Mesendoderm (in vitro differentiated cells): ENCODE measurements around the gene RNU1-3.
A peak's percentile ranks its signal among the peaks of the same experiment; 100 is the strongest.
"Not testable (repeated sequence)": the region's sequence is repeated elsewhere in the genome, so short reads cannot be mapped to it uniquely, and the experiment has no call there.

Experiments used
- DNase-seq: peaks from one replicate; pipeline ENCODE4 v3.0.0; 2013
- H2AK5ac ChIP-seq: 2 replicates; pipeline ENCODE4 v1.6.1; 2013; ENCODE audit warnings: low read length, inconsistent platforms
- H2BK120ac ChIP-seq: 2 replicates; pipeline ENCODE4 v1.6.1; 2013; ENCODE audit warnings: low read depth, mild to moderate bottlenecking, low read length, moderate library complexity, mixed read lengths
- H2BK15ac ChIP-seq: replicated peaks from 2 replicates; pipeline ENCODE4 v1.6.1; 2013; ENCODE audit warnings: low read depth, mild to moderate bottlenecking, moderate library complexity
- H2BK5ac ChIP-seq: 2 replicates; pipeline ENCODE4 v1.6.1; 2013; ENCODE audit warnings: low read length, inconsistent platforms
- H3K18ac ChIP-seq: 2 replicates; pipeline ENCODE4 v1.6.1; 2013; ENCODE audit warnings: mild to moderate bottlenecking, low read length, mixed read lengths
- H3K23ac ChIP-seq: one replicate; pipeline ENCODE4 v1.6.1; 2013; ENCODE audit warnings: low read length
- H3K27ac ChIP-seq: 2 replicates; pipeline ENCODE4 v1.5.1; 2013; ENCODE audit warnings: low read depth, mild to moderate bottlenecking, inconsistent platforms, low read length, moderate library complexity
- H3K27me3 ChIP-seq: 2 replicates; pipeline ENCODE4 v1.6.1; 2013; ENCODE audit warnings: low read length, control low read depth, mild to moderate bottlenecking, inconsistent platforms; ENCODE audit not compliant: insufficient read depth, poor library complexity
- H3K36me3 ChIP-seq: 2 replicates; pipeline ENCODE4 v1.6.1; 2013; ENCODE audit warnings: low read length, inconsistent platforms; ENCODE audit not compliant: control insufficient read depth, insufficient read depth
- H3K4ac ChIP-seq: one replicate; pipeline ENCODE4 v1.6.1; 2013; ENCODE audit warnings: low read depth, mild to moderate bottlenecking, low read length, moderate library complexity
- H3K4me1 ChIP-seq: 2 replicates; pipeline ENCODE4 v1.6.1; 2013; ENCODE audit warnings: low read depth, low read length, inconsistent platforms; ENCODE audit not compliant: control insufficient read depth
- H3K4me2 ChIP-seq: 2 replicates; pipeline ENCODE4 v1.6.1; 2013; ENCODE audit warnings: low read length
- H3K4me3 ChIP-seq: 2 replicates; pipeline ENCODE4 v1.5.1; 2013; ENCODE audit warnings: mild to moderate bottlenecking, low read length
- H3K56ac ChIP-seq: one replicate; pipeline ENCODE4 v1.6.1; 2013; ENCODE audit warnings: low read length
- H3K79me1 ChIP-seq: 2 replicates; pipeline ENCODE4 v1.6.1; 2013; ENCODE audit warnings: low read length, inconsistent platforms
- H3K79me2 ChIP-seq: 2 replicates; pipeline ENCODE4 v1.6.1; 2013; ENCODE audit warnings: mild to moderate bottlenecking, low read length; ENCODE audit not compliant: control insufficient read depth, insufficient read depth
- H3K9ac ChIP-seq: 2 replicates; pipeline ENCODE4 v1.6.1; 2013; ENCODE audit warnings: low read length, inconsistent platforms
- H4K5ac ChIP-seq: one replicate; pipeline ENCODE4 v1.6.1; 2013; ENCODE audit warnings: low read length
- H4K8ac ChIP-seq: one replicate; pipeline ENCODE4 v1.6.1; 2013; ENCODE audit warnings: low read depth, mild to moderate bottlenecking, control low read depth, low read length, moderate library complexity
- WGBS: extraction: QIAGEN DNeasy Blood & Tissue Kit; methylation state at CpG from one replicate; pipeline ENCODE4 v1.1.7; 2013; ENCODE audit warnings: low lambda C conversion rate, missing lambda C conversion rate; ENCODE audit not compliant: insufficient coverage; ENCODE audit errors: extremely low coverage; 5-methylcytosine and 5-hydroxymethylcytosine counted together

Gene RNU1-3

GRCh38 chr1:16658234-16658633 is 8.5 kb downstream of the RNU1-3 start:
- not testable (repeated sequence) for H3K4me2 ChIP-seq, H3K4me3 ChIP-seq, H2BK15ac ChIP-seq, DNase-seq, H2BK5ac ChIP-seq, H3K79me1 ChIP-seq, H3K23ac ChIP-seq, H3K9ac ChIP-seq, H3K79me2 ChIP-seq, H3K56ac ChIP-seq, H3K36me3 ChIP-seq, H4K8ac ChIP-seq, H3K18ac ChIP-seq, H2AK5ac ChIP-seq, H3K27me3 ChIP-seq, H3K4me1 ChIP-seq, H2BK120ac ChIP-seq, H4K5ac ChIP-seq, H3K4ac ChIP-seq, H3K27ac ChIP-seq
- no CpG with 5 or more reads among the region's 32 CpGs for WGBS

GRCh38 chr1:16656981-16657683 is 9.6 kb downstream of the RNU1-3 start:
- not testable (repeated sequence) for H2BK120ac ChIP-seq, H2AK5ac ChIP-seq, DNase-seq, H4K8ac ChIP-seq, H3K36me3 ChIP-seq, H3K18ac ChIP-seq, H2BK5ac ChIP-seq, H3K4ac ChIP-seq, H3K79me1 ChIP-seq, H3K23ac ChIP-seq, H3K4me2 ChIP-seq, H2BK15ac ChIP-seq, H3K9ac ChIP-seq, H3K27me3 ChIP-seq, H3K4me3 ChIP-seq, H3K79me2 ChIP-seq, H4K5ac ChIP-seq, H3K4me1 ChIP-seq, H3K27ac ChIP-seq, H3K56ac ChIP-seq
- no CpG with 5 or more reads among the region's 14 CpGs for WGBS

GRCh38 chr1:16656574-16656973 is 10.2 kb downstream of the RNU1-3 start:
- not testable (repeated sequence) for H3K56ac ChIP-seq, H3K9ac ChIP-seq, H3K4ac ChIP-seq, H4K8ac ChIP-seq, H2BK5ac ChIP-seq, H2AK5ac ChIP-seq, H3K18ac ChIP-seq, H3K79me1 ChIP-seq, H3K4me3 ChIP-seq, H3K36me3 ChIP-seq, H2BK120ac ChIP-seq, H3K27me3 ChIP-seq, H3K4me1 ChIP-seq, DNase-seq, H3K79me2 ChIP-seq, H4K5ac ChIP-seq, H3K27ac ChIP-seq, H3K4me2 ChIP-seq, H2BK15ac ChIP-seq, H3K23ac ChIP-seq
- no CpG with 5 or more reads among the region's 6 CpGs for WGBS

- DNase-seq = not testable (repeated sequence)
Observed at GRCh38 chr1:16651560-16651959, 15.2 kb downstream of the RNU1-3 start.

GRCh38 chr1:16649960-16650359 is 16.8 kb downstream of the RNU1-3 start:
- H3K79me2 ChIP-seq, H3K4ac ChIP-seq, H2AK5ac ChIP-seq, H3K23ac ChIP-seq, H3K9ac ChIP-seq, H4K8ac ChIP-seq, H3K56ac ChIP-seq, H3K4me2 ChIP-seq, H3K4me1 ChIP-seq, H2BK120ac ChIP-seq, DNase-seq, H3K4me3 ChIP-seq, H2BK5ac ChIP-seq, H2BK15ac ChIP-seq, H3K27me3 ChIP-seq, H3K18ac ChIP-seq, H3K79me1 ChIP-seq, H3K27ac ChIP-seq, H4K5ac ChIP-seq, H3K36me3 ChIP-seq: not testable (repeated sequence)
- WGBS = no CpG with 5 or more reads among the region's 9 CpGs

More at GRCh38 chr1:16651560-16651959, 15.2 kb downstream of the RNU1-3 start:
- H3K36me3 ChIP-seq, H3K56ac ChIP-seq, H3K4ac ChIP-seq, H3K79me1 ChIP-seq, H3K4me3 ChIP-seq, H4K5ac ChIP-seq, H2AK5ac ChIP-seq, H3K9ac ChIP-seq, H3K27ac ChIP-seq, H3K27me3 ChIP-seq, H4K8ac ChIP-seq, H3K79me2 ChIP-seq, H3K23ac ChIP-seq, H2BK120ac ChIP-seq, H2BK15ac ChIP-seq, H3K4me2 ChIP-seq, H3K4me1 ChIP-seq, H3K18ac ChIP-seq, H2BK5ac ChIP-seq: not testable (repeated sequence)
- no CpG with 5 or more reads among the region's 1 CpG for WGBS

GRCh38 chr1:16649390-16649789 is 17.4 kb downstream of the RNU1-3 start:
- H3K27me3 ChIP-seq, H2BK120ac ChIP-seq, H3K9ac ChIP-seq, H3K4ac ChIP-seq, H3K4me3 ChIP-seq, H3K79me1 ChIP-seq, H3K79me2 ChIP-seq, H3K18ac ChIP-seq, H3K27ac ChIP-seq, H3K36me3 ChIP-seq, H3K4me2 ChIP-seq, H3K56ac ChIP-seq, H4K5ac ChIP-seq, H2BK5ac ChIP-seq, H3K4me1 ChIP-seq, H2AK5ac ChIP-seq, H3K23ac ChIP-seq, H2BK15ac ChIP-seq, H4K8ac ChIP-seq: not testable (repeated sequence)
- DNase-seq = peak; percentile 80
- no CpG with 5 or more reads among the region's 6 CpGs for WGBS
